AG04450 (cell line): ENCODE results near the gene LILRB2. TPM values are rescaled to one million over a fixed set of nuclear protein-coding genes. Genes with fewer than 3 reads are reported as not detected.
"Not testable (repeated sequence)": the region's sequence is repeated elsewhere in the genome, so short reads cannot be mapped to it uniquely, and the experiment has no call there.

ENCODE experiments used
- CTCF ChIA-PET: fragments of 300-600, 350-600 bp; formaldehyde crosslinking; extraction: SDS; loops from one replicate; lab custom pipeline; 2022; ENCODE audit warnings: antibody characterized with exemption, inconsistent platforms; lab: Charles Lee
- POLR2A ChIA-PET: fragments of 350-600 bp; formaldehyde crosslinking; extraction: SDS; loops from one replicate; lab custom pipeline; 2021; ENCODE audit warnings: antibody characterized with exemption, inconsistent platforms; lab: Yijun Ruan, JAX
- DNase-seq: peaks from one replicate; pipeline ENCODE4 v3.0.0-alpha.2; 2011; ENCODE audit warnings: low read depth, low spot score
- H3K27ac ChIP-seq: one replicate; pipeline ENCODE4 v1.5.1; 2012; ENCODE audit warnings: low read depth, low read length, control low read depth
- H3K27me3 ChIP-seq: one replicate; pipeline ENCODE4 v1.6.0; 2012; ENCODE audit warnings: low read length; ENCODE audit not compliant: control insufficient read depth, insufficient read depth
- H3K4me3 ChIP-seq: 2 replicates; pipeline ENCODE4 v1.5.1; 2011; ENCODE audit warnings: mild to moderate bottlenecking, low read depth, low read length, control low read depth
- H3K9me3 ChIP-seq: 2 replicates; pipeline ENCODE4 v1.5.1; 2012; ENCODE audit warnings: low read length; ENCODE audit not compliant: control insufficient read depth, insufficient read depth
- CTCF ChIP-seq: IDR thresholded peaks from 2 replicates; pipeline ENCODE4 v1.5.1; 2011; ENCODE audit warnings: low read depth, low read length, control low read depth, inconsistent platforms
- polyA plus RNA-seq: library from polyadenylated mRNA; depleted of rRNA; stranded (reverse); fragments of >200 nt; gene quantifications from 2 replicates; pipeline ENCODE4 v1.2.3, GENCODE V29; 2011

LILRB2 gene
- polyA plus RNA-seq, 1 experiment: not detected

- H3K27ac ChIP-seq: no peak overlapping the region
- H3K9me3 ChIP-seq: no peaks in the 10 kb centered on the region
- ChIA-PET POLR2A (no interaction called here), CTCF (interaction anchor here (1.0 kb wide), 1 partner anchor 10 kb away, joined by 3 read pairs; no protein-coding TSS in a partner anchor)
- H3K27me3 ChIP-seq: peaks cover 5% of the 10 kb centered on the region
- TF ChIP-seq CTCF: no peak
- DNase-seq: no peak
- no peak overlapping the region for H3K4me3 ChIP-seq
These were observed 5.0 kb downstream of the LILRB2 start for GRCh38 chr19:54275951-54276350.

GRCh38 chr19:54274516-54274915, 6.4 kb downstream of the LILRB2 start:
- CTCF ChIA-PET, H3K27ac ChIP-seq, POLR2A ChIA-PET, H3K9me3 ChIP-seq, H3K4me3 ChIP-seq, H3K27me3 ChIP-seq, DNase-seq: not testable (repeated sequence)

GRCh38 chr19:54273821-54274220, 7.1 kb downstream of the LILRB2 start:
- no peak for TF ChIP-seq CTCF
- no peak overlapping the region for H3K4me3 ChIP-seq
- H3K9me3 ChIP-seq: no peaks in the 10 kb centered on the region
- H3K27ac ChIP-seq: no peak overlapping the region
- POLR2A ChIA-PET: no interaction called here
- CTCF ChIA-PET: no interaction called here
- H3K27me3 ChIP-seq: no peaks in the 10 kb centered on the region
- DNase-seq: no peak

GRCh38 chr19:54272181-54272580, 8.7 kb downstream of the LILRB2 start:
- DNase-seq, H3K4me3 ChIP-seq, H3K27me3 ChIP-seq, CTCF ChIA-PET, H3K27ac ChIP-seq, POLR2A ChIA-PET, H3K9me3 ChIP-seq: not testable (repeated sequence)

- H3K9me3 ChIP-seq, H3K27me3 ChIP-seq, DNase-seq, H3K27ac ChIP-seq, CTCF ChIA-PET, POLR2A ChIA-PET, H3K4me3 ChIP-seq: not testable (repeated sequence)
These were observed 9.3 kb downstream of the LILRB2 start for GRCh38 chr19:54271587-54271986.

- POLR2A ChIA-PET: no interaction called here
- Histone ChIP-seq H3K27ac (no peak overlapping the region), H3K9me3 (no peaks in the 10 kb centered on the region), H3K4me3 (no peak overlapping the region), H3K27me3 (no peaks in the 10 kb centered on the region)
- TF ChIP-seq CTCF: no peak
- DNase-seq: no peak
- CTCF ChIA-PET: no interaction called here
These were observed 9.8 kb downstream of the LILRB2 start for GRCh38 chr19:54271106-54271505.

- DNase-seq: no peak
- POLR2A ChIA-PET: no interaction called here
- TF ChIP-seq CTCF: no peak
These were observed 12.0 kb downstream of the LILRB2 start for GRCh38 chr19:54268936-54269335.

More at GRCh38 chr19:54268936-54269335, 12.0 kb downstream of the LILRB2 start:
- Histone ChIP-seq H3K4me3 (no peak overlapping the region), H3K9me3 (no peaks in the 10 kb centered on the region), H3K27ac (no peak overlapping the region), H3K27me3 (no peaks in the 10 kb centered on the region)
- CTCF ChIA-PET: no interaction called here
